ENCODE data around the gene WDR1. TPM values are rescaled to one million over a fixed set of nuclear protein-coding genes. Genes with fewer than 3 reads are reported as not detected.

The WDR1 gene
- total RNA-seq, 1 experiment from 2014 or later: 199 TPM

DNA sequence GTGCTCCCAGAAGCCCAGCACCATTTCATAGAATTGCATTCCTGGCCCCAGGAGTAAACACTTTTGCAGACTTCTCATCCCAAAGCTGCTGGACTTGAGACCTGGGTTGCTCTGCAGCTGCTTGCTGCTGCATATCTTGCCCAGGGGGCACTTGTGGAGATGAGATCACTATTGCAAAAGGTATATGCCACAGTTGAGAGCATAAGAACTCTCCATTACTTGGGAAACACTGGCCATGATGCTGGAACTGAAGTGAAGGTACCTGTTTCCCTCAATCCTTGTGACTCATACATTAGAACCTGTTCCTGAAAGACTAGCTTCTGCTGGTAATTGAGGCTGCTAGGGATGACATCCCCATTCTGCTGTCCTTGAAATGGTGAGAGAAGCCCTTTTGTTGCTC is 43.1 kb upstream of the WDR1 start:
- no peak overlapping the region for H3K27ac Mint-ChIP-seq (ENCODE audit: unreplicated experiment)
- intact Hi-C loops (cut with micrococcal nuclease; ENCODE audit: unreplicated experiment): loop anchor here (5.0 kb wide), 1 partner anchor 388 kb away; no protein-coding TSS in a partner anchor
- CTCF ChIA-PET: no interaction called here
- TF ChIP-seq, protein P1, sequence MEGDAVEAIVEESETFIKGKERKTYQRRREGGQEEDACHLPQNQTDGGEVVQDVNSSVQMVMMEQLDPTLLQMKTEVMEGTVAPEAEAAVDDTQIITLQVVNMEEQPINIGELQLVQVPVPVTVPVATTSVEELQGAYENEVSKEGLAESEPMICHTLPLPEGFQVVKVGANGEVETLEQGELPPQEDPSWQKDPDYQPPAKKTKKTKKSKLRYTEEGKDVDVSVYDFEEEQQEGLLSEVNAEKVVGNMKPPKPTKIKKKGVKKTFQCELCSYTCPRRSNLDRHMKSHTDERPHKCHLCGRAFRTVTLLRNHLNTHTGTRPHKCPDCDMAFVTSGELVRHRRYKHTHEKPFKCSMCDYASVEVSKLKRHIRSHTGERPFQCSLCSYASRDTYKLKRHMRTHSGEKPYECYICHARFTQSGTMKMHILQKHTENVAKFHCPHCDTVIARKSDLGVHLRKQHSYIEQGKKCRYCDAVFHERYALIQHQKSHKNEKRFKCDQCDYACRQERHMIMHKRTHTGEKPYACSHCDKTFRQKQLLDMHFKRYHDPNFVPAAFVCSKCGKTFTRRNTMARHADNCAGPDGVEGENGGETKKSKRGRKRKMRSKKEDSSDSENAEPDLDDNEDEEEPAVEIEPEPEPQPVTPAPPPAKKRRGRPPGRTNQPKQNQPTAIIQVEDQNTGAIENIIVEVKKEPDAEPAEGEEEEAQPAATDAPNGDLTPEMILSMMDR (IDR thresholded peaks at IDR 0.05; ENCODE audit: unreplicated experiment): no peak
- DNase-seq: no peak
- H3K9me3 Mint-ChIP-seq (ENCODE audit: low read depth, unreplicated experiment): no peaks in the 10 kb centered on the region
- no peak overlapping the region for H3K4me3 Mint-ChIP-seq (ENCODE audit: low read depth, unreplicated experiment)
- no peaks in the 10 kb centered on the region for H3K4me1 Mint-ChIP-seq (ENCODE audit: low read depth, unreplicated experiment)
- no peaks in the 10 kb centered on the region for H3K36me3 Mint-ChIP-seq (ENCODE audit: insufficient read depth, unreplicated experiment)
- peaks cover 20% of the 10 kb centered on the region for H3K27me3 Mint-ChIP-seq (ENCODE audit: unreplicated experiment)
- BruUV-seq (replicated peaks): no TSS peak

DNA sequence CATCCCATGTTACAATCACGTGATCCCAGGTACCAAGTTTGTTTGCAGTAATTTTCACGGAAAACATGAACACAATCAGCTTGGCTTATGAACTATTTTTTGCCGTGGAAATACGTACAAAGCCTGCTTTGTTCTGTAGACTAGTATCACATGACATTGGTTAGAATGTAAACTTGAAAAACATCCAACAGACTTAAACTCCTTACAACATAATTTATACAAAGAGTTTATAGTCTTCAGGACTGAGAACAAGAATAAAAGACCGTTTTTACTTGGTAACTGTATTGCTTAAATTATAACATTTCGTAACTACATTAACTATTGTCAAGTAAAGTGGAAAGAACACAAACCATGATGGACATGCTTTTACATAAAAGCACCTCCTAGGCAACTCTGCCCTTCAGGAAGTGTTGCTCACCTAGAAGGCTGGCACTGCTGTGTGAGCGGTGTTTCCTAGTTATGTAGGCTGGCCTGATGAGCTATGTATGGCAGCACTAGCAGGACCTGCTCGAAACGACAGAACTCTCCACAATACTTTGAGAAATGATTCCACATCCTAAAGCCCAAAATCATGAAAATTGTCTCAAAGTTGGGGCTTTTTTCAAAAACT is 41.8 kb upstream of the WDR1 start:
- Mint-ChIP-seq H3K27ac (ENCODE audit: unreplicated experiment) (no peak overlapping the region), H3K4me1 (ENCODE audit: low read depth, unreplicated experiment) (no peaks in the 10 kb centered on the region), H3K4me3 (ENCODE audit: low read depth, unreplicated experiment) (no peak overlapping the region), H3K27me3 (ENCODE audit: unreplicated experiment) (peaks cover 20% of the 10 kb centered on the region), H3K36me3 (ENCODE audit: insufficient read depth, unreplicated experiment) (no peaks in the 10 kb centered on the region), H3K9me3 (ENCODE audit: low read depth, unreplicated experiment) (no peaks in the 10 kb centered on the region)
- peak; percentile 9 for DNase-seq
- CTCF ChIA-PET: interaction anchor here (0.6 to 1.8 kb wide), 10 partner anchors 9 to 415 kb away, joined by 3 to 7 read pairs (median 3); no protein-coding TSS in a partner anchor
- TF ChIP-seq, protein P1 (IDR thresholded peaks at IDR 0.05; ENCODE audit: unreplicated experiment): no peak
- intact Hi-C loops (cut with micrococcal nuclease; ENCODE audit: unreplicated experiment): loop anchor here (5.0 kb wide), 1 partner anchor 389 kb away; no protein-coding TSS in a partner anchor
- no TSS peak for BruUV-seq (replicated peaks)

DNA sequence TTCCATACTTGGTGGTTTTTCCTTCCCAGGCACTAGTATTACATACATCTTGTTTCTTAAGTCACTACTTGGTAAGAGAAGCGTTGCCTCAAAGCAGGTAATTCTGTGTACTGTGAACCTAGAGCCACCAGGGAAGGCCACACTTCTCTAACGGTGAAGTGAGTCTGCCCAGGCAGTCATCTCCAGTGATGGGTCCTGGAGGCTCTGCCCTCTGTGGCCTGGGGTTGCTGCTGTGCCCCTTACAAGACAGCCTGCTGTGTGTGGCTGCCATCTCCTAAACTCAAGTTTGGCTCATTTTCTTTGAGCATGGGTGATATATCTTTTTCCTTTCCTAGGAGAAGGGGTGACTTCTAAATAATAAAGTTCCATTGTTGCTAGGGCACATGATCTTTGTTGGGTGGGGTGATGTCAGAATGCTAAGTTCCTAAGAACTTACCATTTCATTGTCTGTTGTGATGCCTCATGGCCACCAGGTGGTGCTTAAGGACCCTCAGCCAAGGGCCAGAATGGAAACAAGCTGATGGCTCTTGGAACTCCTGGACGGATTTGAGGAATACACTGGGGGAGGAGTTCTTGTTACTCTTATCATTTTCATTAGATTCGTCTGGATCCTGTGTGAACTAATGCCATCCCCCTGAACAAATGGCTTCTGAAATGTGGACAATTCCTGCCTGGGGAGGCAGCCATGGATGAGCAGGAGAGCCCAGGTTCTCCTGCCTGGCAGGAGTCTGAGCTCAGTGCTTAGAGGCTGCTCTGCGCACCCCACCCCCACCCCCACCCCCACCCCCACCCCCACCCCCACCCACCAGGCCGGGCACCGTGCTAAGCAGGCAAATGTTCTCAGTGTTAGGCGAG is 41.1 kb upstream of the WDR1 start:
- CTCF ChIA-PET: interaction anchor here (0.6 to 1.8 kb wide), 9 partner anchors 9 to 416 kb away, joined by 3 to 7 read pairs (median 3); no protein-coding TSS in a partner anchor
- no peak overlapping the region for H3K27ac Mint-ChIP-seq (ENCODE audit: unreplicated experiment)
- peaks cover 22% of the 10 kb centered on the region for H3K27me3 Mint-ChIP-seq (ENCODE audit: unreplicated experiment)

DNA sequence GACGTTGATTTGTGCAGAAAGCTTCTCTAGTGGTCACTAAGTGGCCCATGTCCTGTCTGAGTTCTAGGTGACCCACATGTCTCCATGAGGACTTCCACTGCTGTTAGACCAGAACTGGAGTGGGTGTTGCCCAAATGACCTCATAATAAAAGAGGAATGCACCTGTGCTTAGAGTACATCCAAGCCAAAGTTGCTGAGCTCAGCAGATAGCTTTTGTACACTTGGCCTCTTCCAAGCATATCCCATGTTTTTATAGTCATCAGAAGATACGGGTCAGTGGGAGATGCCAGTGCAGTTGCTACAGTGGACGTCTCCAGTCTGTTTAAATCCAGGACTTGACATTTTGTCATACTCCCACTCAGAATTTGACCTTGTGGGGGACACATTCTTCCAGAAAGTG is 37.6 kb upstream of the WDR1 start:
- TF ChIP-seq, protein P1 (IDR thresholded peaks at IDR 0.05; ENCODE audit: unreplicated experiment): no peak
- CTCF ChIA-PET: no interaction called here
- H3K27ac Mint-ChIP-seq (ENCODE audit: unreplicated experiment): no peak overlapping the region
- intact Hi-C loops (cut with micrococcal nuclease; ENCODE audit: unreplicated experiment): no loop called here
- no peaks in the 10 kb centered on the region for H3K9me3 Mint-ChIP-seq (ENCODE audit: low read depth, unreplicated experiment)
- no peak for DNase-seq
- no TSS peak for BruUV-seq (replicated peaks)
- no peak overlapping the region for H3K4me3 Mint-ChIP-seq (ENCODE audit: low read depth, unreplicated experiment)
- H3K27me3 Mint-ChIP-seq (ENCODE audit: unreplicated experiment): peaks cover 35% of the 10 kb centered on the region
- no peaks in the 10 kb centered on the region for H3K4me1 Mint-ChIP-seq (ENCODE audit: low read depth, unreplicated experiment)
- H3K36me3 Mint-ChIP-seq (ENCODE audit: insufficient read depth, unreplicated experiment): no peaks in the 10 kb centered on the region

More for the DNA sequence above, 41.1 kb upstream of the WDR1 start:
- TF ChIP-seq, protein P1 (IDR thresholded peaks at IDR 0.05; ENCODE audit: unreplicated experiment): peak; percentile 29
- no TSS peak for BruUV-seq (replicated peaks)
- Mint-ChIP-seq H3K9me3 (ENCODE audit: low read depth, unreplicated experiment) (no peaks in the 10 kb centered on the region), H3K4me3 (ENCODE audit: low read depth, unreplicated experiment) (no peak overlapping the region), H3K4me1 (ENCODE audit: low read depth, unreplicated experiment) (no peaks in the 10 kb centered on the region), H3K36me3 (ENCODE audit: insufficient read depth, unreplicated experiment) (no peaks in the 10 kb centered on the region)
- peak; percentile 54 for DNase-seq
- intact Hi-C loops (cut with micrococcal nuclease; ENCODE audit: unreplicated experiment): loop anchor here (2.0 to 5.0 kb wide), 2 partner anchors 245 to 390 kb away; no protein-coding TSS in a partner anchor

Data from Calu3 (cell line).